ENCODE measurements around the gene PRKCZ.

Gene PRKCZ

DNA sequence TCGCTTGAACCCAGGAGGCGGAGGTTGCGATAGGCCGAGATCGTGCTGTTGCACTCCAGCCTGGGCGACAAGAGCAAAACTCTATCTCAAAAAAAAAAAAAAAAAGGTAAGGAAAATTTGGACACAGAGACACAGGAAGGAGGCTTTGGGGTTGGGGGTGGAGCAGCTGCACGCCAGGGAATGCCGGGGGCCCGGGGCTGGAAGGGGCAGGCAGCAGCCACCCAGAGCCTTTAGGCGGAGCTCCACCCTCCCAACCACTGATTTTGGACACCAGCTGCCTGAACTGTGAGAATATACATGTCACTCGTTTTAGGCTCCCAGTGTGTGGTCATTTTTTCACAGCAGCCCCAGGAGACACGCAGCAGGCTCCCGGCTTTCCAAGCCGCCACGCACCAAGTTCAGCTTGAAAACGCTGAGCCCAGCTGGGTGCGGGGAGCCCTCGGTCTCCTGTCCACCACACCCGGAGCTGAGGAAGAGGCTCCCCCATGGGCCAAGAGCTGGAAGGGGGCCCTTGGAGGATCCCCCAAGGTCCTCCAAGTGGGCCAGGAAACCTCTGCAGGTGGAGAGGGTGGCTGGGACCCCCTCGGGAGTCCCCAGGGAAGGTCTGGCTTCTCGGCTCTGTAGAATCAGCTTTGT lies 150.2 kb downstream of the PRKCZ start:
- in situ Hi-C loops (cut with MboI; ENCODE audit: low sequenced_read_pairs): no loop called here

DNA sequence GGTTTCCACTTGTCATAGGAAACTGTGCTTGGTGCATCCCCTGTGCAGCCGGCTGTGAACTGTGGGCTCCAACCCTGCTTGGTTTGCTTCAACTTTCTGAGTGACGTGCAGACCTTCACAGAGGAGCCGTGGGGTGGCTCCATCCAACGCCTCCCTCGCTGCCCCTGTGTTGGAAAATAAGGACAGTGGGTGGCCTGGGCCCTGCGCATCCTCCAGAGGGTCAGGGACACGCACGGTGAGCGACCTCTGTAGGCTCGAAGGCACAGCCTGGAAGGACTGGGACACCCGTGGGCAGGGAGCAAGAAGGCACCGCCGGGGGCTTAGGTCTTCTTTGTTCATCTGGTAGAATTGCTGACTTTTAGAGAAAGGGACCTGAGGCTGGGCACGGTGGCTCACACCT lies 150.9 kb downstream of the PRKCZ start:
- in situ Hi-C loops (cut with MboI; ENCODE audit: low sequenced_read_pairs): no loop called here

- in situ Hi-C loops (cut with MboI; ENCODE audit: low sequenced_read_pairs): no loop called here
Measured at GRCh38 chr1:2202008-2202575, 151.9 kb downstream of the PRKCZ start.

DNA sequence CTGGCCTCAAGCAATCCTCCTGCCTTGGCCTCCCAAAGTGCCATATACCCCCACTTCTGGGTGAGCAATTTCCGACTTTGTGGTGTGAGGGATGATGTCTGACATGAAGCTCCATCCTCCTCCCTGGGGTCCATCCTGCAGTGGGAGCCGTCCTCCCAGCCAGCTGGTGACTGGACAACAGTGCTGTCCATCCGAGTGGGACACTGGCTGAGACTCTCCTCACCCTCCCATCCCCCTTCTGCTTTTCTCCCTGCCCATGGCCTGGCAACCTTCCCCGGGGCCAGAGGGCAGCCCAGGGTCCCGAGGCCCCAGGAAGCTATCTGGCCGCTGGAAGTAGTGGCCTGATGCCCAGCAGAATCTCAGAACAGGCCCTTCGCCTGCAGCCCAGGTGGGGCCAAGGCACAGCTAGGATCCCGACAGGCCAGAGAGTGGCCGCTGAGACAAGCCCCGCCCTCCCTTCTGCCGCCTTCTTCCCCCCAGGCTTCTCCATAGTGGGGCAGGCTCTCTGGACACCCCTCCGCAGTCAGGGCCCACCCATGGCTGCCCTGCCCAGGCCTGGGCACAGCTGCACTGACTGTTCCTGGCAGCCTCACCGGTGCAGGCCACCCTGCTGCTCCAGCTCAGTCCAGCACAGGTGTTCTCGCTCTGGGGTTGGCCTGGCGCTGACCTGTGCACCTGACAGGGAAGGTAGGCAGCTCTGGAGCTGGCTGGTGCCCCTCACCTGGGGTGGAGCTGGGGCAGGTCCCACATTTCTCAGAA lies 152.8 kb downstream of the PRKCZ start:
- in situ Hi-C loops (cut with MboI; ENCODE audit: low sequenced_read_pairs): no loop called here

DNA sequence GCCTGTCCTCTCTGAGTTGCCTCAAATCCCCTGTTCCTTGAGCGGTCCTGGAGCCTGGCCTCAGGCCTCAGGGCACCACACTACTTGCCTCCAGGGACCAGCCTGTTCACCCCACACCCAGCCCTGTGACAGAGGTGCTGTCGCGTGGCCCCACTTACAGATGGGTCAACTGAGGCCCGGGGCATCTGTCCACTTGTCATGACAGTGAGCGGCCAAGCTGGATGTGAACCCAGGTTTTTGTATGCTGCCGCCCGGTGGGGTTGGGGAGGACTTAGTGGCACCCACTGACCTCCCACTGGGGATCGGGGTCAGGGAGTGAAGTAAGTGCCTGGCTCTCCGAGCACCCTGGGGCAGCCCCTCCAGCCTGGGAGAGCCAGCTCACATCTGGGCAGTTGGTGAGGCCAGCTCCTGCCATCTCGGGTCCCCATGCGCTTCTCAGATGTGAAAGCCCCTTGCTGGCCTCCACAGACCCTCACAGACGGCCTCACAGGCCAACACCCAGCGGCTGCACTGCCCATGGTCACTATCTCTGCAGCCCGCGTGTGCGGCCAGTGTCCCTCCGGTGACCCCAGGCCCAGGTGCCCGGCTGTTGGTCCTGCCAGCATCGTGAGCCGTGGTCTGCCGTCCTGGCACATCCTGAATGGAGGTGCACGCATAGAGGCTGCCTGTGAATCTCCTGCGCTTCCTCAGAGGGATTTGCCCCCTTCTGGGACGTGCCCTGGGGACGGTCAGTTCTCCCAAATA lies 153.6 kb downstream of the PRKCZ start:
- in situ Hi-C loops (cut with MboI; ENCODE audit: low sequenced_read_pairs): no loop called here

- in situ Hi-C loops (cut with MboI; ENCODE audit: low sequenced_read_pairs): no loop called here
Measured at GRCh38 chr1:2204415-2205190, 154.4 kb downstream of the PRKCZ start.

DNA sequence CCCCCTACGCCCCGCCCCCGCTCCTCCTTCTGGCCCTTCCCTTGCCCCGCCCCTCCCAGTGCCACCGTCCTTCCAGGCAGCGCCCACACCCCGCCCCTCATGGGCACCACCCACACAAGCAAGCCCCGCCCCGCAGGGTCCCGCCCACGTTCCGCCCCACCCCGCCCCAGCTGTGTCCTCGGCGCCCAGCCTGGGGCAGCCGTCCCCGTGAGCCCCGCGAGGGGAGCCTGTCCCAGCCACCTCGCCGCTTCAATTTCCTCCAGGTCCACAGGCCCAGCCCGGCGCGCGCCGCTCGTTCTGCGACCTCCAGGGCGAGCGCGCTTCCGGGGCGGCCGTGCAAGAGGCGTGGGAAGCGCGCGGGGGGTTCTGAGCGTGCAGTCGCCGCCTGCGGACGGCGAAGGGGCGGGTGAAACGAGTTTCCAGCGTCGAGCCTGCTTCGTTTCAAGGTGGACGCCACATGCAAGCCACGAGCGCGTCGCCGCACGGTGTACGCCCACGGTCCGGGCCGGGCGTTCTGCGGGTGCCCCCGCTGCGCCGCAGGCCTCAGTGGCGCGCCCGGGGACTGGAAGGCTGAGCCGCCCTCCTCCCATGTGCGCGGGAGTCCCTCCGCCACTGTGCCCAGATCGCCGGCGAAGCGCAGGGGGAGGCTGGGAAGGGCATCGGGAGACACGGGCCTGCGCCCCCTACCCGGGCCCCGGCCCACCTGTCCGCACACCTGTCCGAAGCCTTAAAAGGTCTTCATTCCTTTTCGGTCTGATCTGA lies 155.2 kb downstream of the PRKCZ start:
- in situ Hi-C loops (cut with MboI; ENCODE audit: low sequenced_read_pairs): no loop called here

DNA sequence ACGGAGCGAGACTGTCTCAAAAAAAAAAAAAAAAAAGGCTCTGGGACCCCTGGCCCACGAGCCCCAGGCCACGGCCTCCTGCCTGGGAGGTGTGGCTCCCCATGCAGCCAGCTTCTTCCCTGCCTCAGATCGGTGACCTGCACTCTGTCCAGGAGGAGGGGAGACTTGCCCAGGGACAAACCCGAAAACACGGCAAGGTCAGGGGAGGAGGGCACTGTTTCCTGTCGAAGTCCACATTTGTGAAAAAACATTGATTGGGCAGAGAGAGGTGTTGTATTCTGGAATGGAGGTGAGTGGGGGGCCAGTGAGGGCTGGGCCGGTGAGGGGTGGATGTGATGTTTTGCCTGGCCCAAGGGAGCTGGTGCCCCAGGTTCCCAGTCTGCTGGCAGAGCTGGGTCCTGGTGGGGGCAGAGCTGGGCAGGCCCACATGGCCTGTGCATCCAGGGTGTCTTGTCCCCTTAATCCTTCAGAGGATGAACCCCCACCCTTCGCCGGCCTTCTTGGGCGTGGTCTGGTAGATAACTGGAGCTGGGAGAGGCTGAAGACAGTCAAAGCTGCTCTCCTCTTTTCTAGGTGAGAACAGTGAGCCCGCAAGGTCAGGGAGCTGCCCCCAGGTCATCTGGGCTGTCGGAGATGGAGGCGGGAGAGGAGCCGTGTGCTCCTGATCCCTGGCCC lies 156.7 kb downstream of the PRKCZ start:
- in situ Hi-C loops (cut with MboI; ENCODE audit: low sequenced_read_pairs): no loop called here

DNA sequence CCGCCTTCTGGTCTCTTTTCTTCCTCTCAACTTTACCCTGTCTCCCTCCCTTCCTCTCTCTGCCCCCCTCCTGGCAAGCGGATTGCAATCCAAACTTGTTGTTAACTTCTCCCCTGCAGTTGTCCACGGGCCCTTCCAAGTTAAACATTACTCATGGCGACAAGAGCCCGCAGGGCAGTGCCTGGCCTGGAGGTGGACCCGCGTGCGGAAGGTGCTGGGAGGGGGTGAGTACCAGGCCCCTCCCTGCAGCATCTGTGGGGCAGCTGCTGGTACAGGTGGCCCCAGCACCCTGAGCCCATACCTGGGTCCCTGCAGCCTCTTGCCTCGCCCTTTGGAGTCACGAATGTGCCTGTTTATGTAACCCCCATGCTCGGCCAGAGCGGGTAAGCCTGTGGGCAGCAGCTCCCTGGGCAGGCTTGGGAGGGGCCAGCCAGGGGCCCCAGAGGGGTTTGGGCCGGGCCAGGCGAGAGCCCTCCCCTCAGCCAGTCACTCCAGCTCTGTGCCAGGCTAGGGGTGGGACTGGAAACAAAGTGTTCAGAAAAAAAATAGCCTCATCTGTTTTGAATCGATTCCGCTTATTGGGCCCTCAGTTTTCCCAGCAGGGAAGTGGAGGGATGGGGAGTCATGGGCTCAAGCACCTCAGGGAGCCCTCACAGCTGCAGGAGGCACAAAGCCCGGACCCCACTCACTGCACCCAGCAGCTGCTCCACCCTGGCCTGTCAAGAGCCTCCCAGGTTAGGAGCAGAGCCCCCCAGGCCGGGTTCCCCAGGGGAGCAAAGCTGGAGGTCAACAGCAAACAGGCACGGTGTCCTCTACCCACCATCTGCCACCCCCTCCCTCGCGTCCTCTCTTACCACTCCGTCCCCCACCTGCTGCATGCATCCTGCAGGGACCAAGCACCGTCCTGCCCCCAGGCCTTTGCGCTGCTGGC lies 158.4 kb downstream of the PRKCZ start:
- in situ Hi-C loops (cut with MboI; ENCODE audit: low sequenced_read_pairs): no loop called here

DNA sequence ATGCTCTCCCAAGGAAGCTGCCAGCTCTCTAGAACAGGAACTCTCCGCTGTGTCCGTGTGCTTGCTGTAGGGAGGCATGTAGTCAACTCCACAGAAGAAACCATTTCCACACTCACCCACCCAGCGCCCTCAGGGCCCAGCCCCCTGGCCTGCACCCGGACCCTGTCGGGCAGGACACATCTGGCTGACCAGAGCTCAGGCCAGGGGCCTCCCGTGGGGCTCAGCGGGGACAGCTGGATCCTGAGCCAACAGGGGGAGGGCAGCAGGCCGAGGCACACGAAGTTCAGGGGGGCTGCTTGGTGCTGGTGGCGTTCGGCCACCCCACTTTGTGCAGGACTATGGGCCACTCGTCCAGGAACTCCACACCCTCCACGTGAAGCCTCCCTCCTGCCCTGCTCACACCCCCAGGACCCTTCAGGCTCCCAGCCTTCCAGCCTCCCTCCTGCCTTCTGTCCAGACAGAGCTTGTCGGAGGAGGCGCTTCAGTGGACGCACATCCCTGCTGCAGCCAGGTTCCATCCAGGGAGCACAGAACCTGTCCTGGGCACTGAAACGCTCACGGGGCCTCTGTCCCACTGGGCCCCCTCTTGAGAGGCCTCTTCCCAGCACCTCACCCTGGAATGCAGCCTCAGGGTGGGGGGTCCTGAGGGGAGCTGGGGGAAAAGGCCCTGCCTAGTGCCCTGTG lies 159.3 kb downstream of the PRKCZ start:
- in situ Hi-C loops (cut with MboI; ENCODE audit: low sequenced_read_pairs): no loop called here

DNA sequence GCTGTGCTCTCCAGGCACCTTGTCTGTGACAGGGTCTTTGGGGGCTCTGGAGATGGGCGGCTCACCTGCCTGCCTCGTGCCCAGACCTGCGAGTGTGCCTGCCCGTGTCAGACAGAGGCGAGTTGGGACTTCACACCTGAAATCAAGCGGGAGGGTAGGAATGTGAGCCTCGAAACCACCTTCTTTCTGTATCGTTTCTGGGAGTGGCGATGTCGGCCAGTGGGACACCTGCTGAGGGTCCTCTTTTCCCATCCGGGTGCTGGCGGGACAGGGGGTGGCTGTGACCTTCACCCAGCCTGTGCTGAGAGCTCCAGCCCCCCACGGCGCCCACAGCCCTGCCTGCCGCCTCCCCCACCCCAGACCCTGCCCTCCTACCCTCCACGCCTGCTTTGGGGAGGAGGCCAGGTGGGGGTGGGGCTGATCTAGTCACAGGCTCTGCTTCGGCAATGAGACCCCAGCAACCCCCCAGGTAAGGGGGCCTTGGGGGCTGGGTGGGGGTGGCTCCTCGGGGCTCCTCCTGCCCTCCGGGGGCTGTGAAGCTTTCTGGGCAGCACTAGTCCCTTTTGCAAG lies 160.0 kb downstream of the PRKCZ start:
- in situ Hi-C loops (cut with MboI; ENCODE audit: low sequenced_read_pairs): no loop called here

DNA sequence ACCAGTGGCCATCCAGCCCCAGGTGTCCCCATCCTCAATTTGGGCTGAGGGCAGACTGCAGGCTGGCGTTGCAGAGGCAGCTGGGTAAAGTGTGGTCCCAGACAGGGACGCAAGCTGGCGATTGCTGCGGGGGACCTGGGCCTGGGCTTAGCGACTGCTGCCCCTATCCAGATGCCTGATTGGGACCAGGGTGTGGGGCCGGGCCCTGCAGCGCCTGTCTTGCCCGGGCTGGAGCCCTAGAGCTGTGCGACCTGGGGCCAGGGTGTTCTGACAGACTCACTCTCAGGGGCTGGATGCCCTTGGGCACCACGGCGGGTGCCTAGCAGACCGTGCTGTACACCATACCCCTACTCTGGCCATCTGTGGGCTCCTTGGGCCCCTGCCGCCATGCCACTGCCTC lies 160.6 kb downstream of the PRKCZ start:
- in situ Hi-C loops (cut with MboI; ENCODE audit: low sequenced_read_pairs): no loop called here

DNA sequence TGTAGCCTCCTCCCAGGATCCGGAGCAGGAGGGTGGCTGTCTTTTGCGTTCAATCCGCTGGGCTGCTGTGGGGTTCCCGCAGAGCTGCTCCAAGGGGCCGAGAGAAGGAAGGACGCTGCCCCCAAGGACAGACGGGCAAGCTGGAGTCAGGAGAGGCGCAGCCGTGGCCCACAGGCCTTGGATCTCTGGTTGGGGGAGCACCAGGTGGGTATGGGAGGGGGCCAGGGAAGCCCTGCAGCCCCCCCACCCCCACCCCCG lies 162.0 kb downstream of the PRKCZ start:
- in situ Hi-C loops (cut with MboI; ENCODE audit: low sequenced_read_pairs): no loop called here

DNA sequence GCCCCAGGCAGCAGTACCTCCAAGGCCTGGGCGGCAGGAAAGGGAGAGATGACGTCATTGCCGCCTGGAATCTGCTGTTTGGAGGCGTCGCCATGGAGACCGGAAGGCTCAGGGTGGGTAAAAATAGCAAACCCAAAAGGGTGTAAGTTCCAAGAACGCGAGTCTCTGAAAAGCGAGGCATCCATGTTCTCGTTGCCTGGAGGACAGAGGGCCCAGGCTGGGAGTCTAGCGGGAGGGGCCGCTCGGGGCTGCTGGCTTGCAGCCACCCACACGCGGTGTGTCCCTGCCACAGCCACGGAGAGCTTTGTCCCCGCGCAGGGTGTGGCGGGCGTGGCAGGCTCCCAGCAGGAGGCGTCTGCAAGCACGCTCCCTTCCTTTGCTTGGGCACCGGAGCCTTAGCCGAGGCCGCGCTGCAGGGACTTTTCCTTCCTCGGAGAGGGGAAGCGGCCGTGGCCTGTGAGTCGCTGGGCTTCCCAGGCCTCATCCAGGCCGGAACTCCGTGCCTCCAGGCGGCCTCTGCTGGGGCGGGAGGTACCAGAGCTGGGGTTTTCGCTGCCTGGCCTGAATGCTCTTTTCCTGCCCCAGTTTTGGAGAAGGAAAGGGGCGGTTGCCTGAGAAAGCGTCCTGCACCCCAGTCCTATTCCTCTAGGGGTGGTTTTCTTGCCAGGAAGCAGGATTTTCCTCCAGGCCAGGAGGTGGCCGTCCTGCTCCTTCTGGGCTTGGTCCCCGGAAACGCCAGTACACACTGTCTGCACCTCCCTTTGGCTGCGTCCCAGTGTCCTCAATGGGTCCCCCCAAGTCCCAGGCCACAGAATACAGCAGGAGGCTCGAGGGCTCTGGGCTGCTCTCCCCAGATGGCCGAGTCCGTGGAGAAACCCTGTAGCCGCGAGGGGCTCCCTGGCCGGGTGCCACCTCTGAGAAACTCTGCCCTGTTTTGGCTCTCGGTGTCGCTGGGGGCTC lies 162.6 kb downstream of the PRKCZ start:
- in situ Hi-C loops (cut with MboI; ENCODE audit: low sequenced_read_pairs): no loop called here

DNA sequence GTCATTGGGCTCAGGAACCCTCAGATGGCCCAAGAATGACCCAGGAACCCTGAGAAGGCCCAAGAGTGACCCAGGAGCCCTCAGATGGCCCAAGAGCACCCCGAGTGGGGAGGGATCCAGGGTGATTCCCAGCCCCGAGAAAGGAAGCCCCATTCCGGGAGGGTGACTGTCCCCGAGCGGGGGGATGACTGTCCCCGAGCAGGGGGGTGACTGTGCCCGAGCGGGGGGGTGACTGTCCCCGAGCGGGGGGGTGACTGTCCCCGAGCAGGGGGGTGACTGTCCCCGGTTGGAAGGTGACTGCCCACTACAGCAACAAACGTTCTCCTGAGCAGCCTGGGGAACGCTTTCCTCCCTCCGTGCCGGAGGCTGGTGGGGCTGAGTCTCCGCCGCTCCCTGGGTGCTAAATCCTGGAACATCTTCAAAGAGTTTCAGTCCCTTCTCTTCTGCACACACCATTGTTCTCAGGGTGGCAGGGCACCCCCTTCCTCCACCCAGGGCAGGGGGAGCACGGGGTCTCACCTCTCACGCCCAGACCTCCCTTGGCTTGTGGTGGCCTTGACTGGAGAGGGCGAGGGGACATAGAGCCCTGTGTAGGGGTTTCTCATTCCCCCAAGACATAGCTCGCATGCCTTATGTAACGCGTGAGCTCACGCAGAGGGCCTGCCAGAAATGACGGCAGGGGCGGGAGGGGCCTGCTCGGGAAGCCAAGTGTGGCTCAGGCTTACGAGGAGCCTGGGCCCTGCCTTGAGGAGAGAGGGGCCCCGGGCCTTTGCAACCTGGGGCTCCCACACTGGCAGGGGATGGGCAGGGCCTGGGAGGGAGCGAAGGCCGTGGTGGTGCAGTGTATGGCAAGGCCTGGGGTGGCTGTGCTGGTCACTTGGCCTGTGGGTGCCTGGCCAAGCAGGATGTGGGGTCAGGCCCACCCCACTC lies 163.6 kb downstream of the PRKCZ start:
- in situ Hi-C loops (cut with MboI; ENCODE audit: low sequenced_read_pairs): no loop called here

Data from HL-60/S4 treated with phorbol 12-myristate 13-acetate at 8.2 ng/mL for 4 days and 3 days (cell line).